Neural crest cell (in vitro differentiated cells): Measurements from ENCODE around the gene RPRD2. TPM values are rescaled to one million over a fixed set of nuclear protein-coding genes. Genes with fewer than 3 reads are reported as not detected.

Experiments used
- DNase-seq: peaks from one replicate; pipeline ENCODE4 v3.0.0; 2021; ENCODE audit warnings: low read depth, mixed read lengths, low spot score
- H3K27ac Mint-ChIP-seq: one replicate; pipeline ENCODE4 v1.8.0; 2021; ENCODE audit warnings: mild to moderate bottlenecking, mixed read lengths; ENCODE audit not compliant: unreplicated experiment
- H3K27me3 Mint-ChIP-seq: 2 replicates; pipeline ENCODE4 v1.8.0; 2021; ENCODE audit warnings: low read depth, mild to moderate bottlenecking, mixed read lengths
- H3K36me3 Mint-ChIP-seq: 2 replicates; pipeline ENCODE4 v1.8.0; 2021; ENCODE audit warnings: low read depth, mild to moderate bottlenecking, mixed read lengths
- H3K4me1 Mint-ChIP-seq: 2 replicates; pipeline ENCODE4 v1.8.0; 2021; ENCODE audit warnings: mixed read lengths
- H3K4me3 Mint-ChIP-seq: one replicate; pipeline ENCODE4 v1.8.0; 2021; ENCODE audit warnings: mild to moderate bottlenecking, mixed read lengths
- H3K9me3 Mint-ChIP-seq: 2 replicates; pipeline ENCODE4 v1.8.0; 2021; ENCODE audit warnings: mixed read lengths
- CTCF ChIP-seq: fragments of 200-600 bp; sonication (generic); conservative IDR thresholded peaks from 2 replicates; pipeline ENCODE4 v1.5.0; 2021; ENCODE audit warnings: antibody characterized with exemption, mild to moderate bottlenecking
- total RNA-seq: library from RNA; stranded (reverse); gene quantifications from 2 replicates; pipeline ENCODE4 v1.2.1, GENCODE V29; 2021

RPRD2 gene
- total RNA-seq, 1 donor from 2014 or later, result 40.8 TPM

- Mint-ChIP-seq H3K27me3 (no peaks in the 10 kb centered on the region), H3K27ac (no peak overlapping the region), H3K4me1 (peaks cover 17% of the 10 kb centered on the region), H3K36me3 (peaks cover 16% of the 10 kb centered on the region), H3K4me3 (no peak overlapping the region), H3K9me3 (no peaks in the 10 kb centered on the region)
- no peak for DNase-seq
- TF ChIP-seq CTCF, result no peak
These were observed 108.8 kb downstream of the RPRD2 start for GRCh38 chr1:150472601-150473200.

GRCh38 chr1:150473659-150474058 is 109.7 kb downstream of the RPRD2 start:
- no peak for TF ChIP-seq CTCF
- H3K27ac Mint-ChIP-seq, result no peak overlapping the region
- H3K36me3 Mint-ChIP-seq, result peaks cover 16% of the 10 kb centered on the region
- no peaks in the 10 kb centered on the region for H3K9me3 Mint-ChIP-seq
- H3K4me3 Mint-ChIP-seq, result no peak overlapping the region
- H3K4me1 Mint-ChIP-seq, result peaks cover 17% of the 10 kb centered on the region
- H3K27me3 Mint-ChIP-seq, result no peaks in the 10 kb centered on the region
- no peak for DNase-seq

DNA sequence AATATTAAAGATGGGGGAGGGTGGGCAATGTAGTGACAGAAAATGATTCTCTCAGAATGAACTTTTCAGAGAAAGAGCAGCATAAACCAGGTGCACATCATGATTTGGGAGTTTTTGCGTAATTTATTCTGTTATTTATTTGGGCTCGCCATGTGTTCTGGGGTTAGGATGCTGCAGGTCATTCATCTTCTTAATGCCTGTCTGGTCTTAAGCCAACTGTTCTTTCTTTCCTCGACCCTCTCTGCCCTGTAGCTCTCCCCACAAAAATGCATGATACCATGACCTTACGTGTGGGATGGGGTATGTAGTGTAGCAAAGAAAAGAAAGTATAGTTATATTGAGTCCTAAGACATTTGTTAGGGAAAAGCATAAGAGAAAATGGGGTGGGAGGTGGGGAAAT is 110.9 kb downstream of the RPRD2 start:
- H3K36me3 Mint-ChIP-seq, result peaks cover 16% of the 10 kb centered on the region
- H3K4me1 Mint-ChIP-seq, result peaks cover 17% of the 10 kb centered on the region
- no peaks in the 10 kb centered on the region for H3K9me3 Mint-ChIP-seq
- H3K4me3 Mint-ChIP-seq, result no peak overlapping the region
- TF ChIP-seq CTCF, result no peak
- no peak for DNase-seq
- H3K27ac Mint-ChIP-seq, result no peak overlapping the region
- H3K27me3 Mint-ChIP-seq, result peaks cover 5% of the 10 kb centered on the region

DNA sequence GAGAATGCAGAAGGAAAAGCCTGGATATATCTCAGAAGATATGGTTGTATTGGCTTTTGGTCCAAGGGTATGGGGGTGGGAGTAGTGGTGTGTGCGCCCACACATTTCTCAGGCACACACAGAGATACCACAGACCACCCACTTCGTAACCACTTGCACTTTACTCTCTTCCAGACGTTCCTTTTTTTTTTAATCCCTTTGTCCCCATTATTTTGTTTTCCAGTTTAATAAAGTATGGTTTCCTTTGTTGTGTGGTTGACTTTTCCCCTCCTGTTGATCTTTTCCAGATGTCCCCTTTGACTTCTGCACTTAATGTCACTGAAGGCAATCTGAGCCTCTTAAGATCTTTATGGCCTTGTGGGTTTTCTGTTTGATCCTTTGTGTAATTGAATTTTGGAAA is 112.8 kb downstream of the RPRD2 start:
- Mint-ChIP-seq H3K4me1 (peaks cover 17% of the 10 kb centered on the region), H3K27me3 (peaks cover 7% of the 10 kb centered on the region), H3K36me3 (peaks cover 2% of the 10 kb centered on the region), H3K4me3 (no peak overlapping the region), H3K27ac (peak overlapping the region; percentile 64), H3K9me3 (no peaks in the 10 kb centered on the region)
- DNase-seq, result no peak
- TF ChIP-seq CTCF, result no peak

- no peaks in the 10 kb centered on the region for H3K36me3 Mint-ChIP-seq
- H3K4me3 Mint-ChIP-seq, result no peak overlapping the region
- H3K4me1 Mint-ChIP-seq, result peaks cover 17% of the 10 kb centered on the region
- no peak overlapping the region for H3K27ac Mint-ChIP-seq
- TF ChIP-seq CTCF, result no peak
- H3K9me3 Mint-ChIP-seq, result no peaks in the 10 kb centered on the region
- peaks cover 7% of the 10 kb centered on the region for H3K27me3 Mint-ChIP-seq
- DNase-seq, result no peak
These were observed 113.4 kb downstream of the RPRD2 start for GRCh38 chr1:150477320-150477719.
